HepG2 (cell line): ENCODE data around the gene IPO13. TPM values are rescaled to one million over a fixed set of nuclear protein-coding genes. Genes with fewer than 3 reads are reported as not detected.
A peak's percentile ranks its signal among the peaks of the same experiment; 100 is the strongest.

Source experiments
- ARID5B ChIP-seq: IDR thresholded peaks from 2 replicates; pipeline ENCODE4 v1.4.0; 2020; ENCODE audit warnings: mild to moderate bottlenecking, missing genetic modification reagents
- CHD2 ChIP-seq: IDR thresholded peaks from 2 replicates; pipeline ENCODE4 v1.6.1; 2011; ENCODE audit warnings: low read depth, low read length, improper control_type of control experiment
- ELK4 ChIP-seq: sonication (generic); formaldehyde crosslinking; IDR thresholded peaks from 2 replicates; pipeline ENCODE4 v1.9.0; 2021; ENCODE audit warnings: missing genetic modification reagents, borderline replicate concordance
- FLYWCH1 ChIP-seq: sonication (generic); formaldehyde crosslinking; IDR thresholded peaks from 2 replicates; pipeline ENCODE4 v1.8.1; 2023; ENCODE audit warnings: mild to moderate bottlenecking, missing genetic modification reagents
- GLI4 ChIP-seq: sonication (generic); formaldehyde crosslinking; IDR thresholded peaks from 2 replicates; pipeline ENCODE4 v1.5.1; 2020; ENCODE audit warnings: missing genetic modification reagents, mild to moderate bottlenecking, moderate library complexity, borderline replicate concordance
- HES4 ChIP-seq: sonication (generic); formaldehyde crosslinking; IDR thresholded peaks from 2 replicates; pipeline ENCODE4 v1.9.0; 2021; ENCODE audit warnings: mild to moderate bottlenecking, missing genetic modification reagents, borderline replicate concordance
- MYC ChIP-seq: sonication (generic); formaldehyde crosslinking; IDR thresholded peaks from 2 replicates; pipeline ENCODE4 v1.9.0; 2021; ENCODE audit warnings: missing genetic modification reagents, borderline replicate concordance
- NONO ChIP-seq, 2 experiments: fragments of 450-650 bp in 1 of 2; sonication (generic) in 1 of 2; formaldehyde crosslinking in 1 of 2; IDR thresholded peaks in 1 of 2; conservative IDR thresholded peaks in 1 of 2; 2 replicates each; pipeline versions ENCODE4 v1.6.1 to v1.8.0; 2017 to 2022; ENCODE audit warnings: mild to moderate bottlenecking in 1 of 2, missing genetic modification reagents in 1 of 2, moderate library complexity in 1 of 2
- NR1H2 ChIP-seq: sonication (generic); formaldehyde crosslinking; IDR thresholded peaks from 2 replicates; pipeline ENCODE4 v1.8.1; 2022; ENCODE audit warnings: low read depth, missing genetic modification reagents, borderline replicate concordance
- NR2F6 ChIP-seq, 2 experiments: IDR thresholded peaks; 2 replicates each; pipeline ENCODE4 v1.6.1; 2016; ENCODE audit warnings: antibody characterized with exemption in 1 of 2, mild to moderate bottlenecking in 1 of 2
- SCMH1 ChIP-seq: sonication (generic); formaldehyde crosslinking; IDR thresholded peaks from 2 replicates; pipeline ENCODE4 v1.9.0; 2021; ENCODE audit warnings: missing genetic modification reagents, mild to moderate bottlenecking, borderline replicate concordance
- TFAP4 ChIP-seq: sonication (generic); IDR thresholded peaks from 2 replicates; pipeline ENCODE4 v1.6.1; 2016; ENCODE audit warnings: low read depth, borderline replicate concordance
- THAP7 ChIP-seq: sonication (generic); formaldehyde crosslinking; IDR thresholded peaks from 2 replicates; pipeline ENCODE4 v1.8.1; 2023; ENCODE audit warnings: mild to moderate bottlenecking, missing genetic modification reagents
- TRIM24 ChIP-seq: sonication (generic); formaldehyde crosslinking; IDR thresholded peaks from 2 replicates; pipeline ENCODE4 v1.8.0; 2022; ENCODE audit warnings: mild to moderate bottlenecking, missing genetic modification reagents
- ZBTB20 ChIP-seq: sonication (generic); formaldehyde crosslinking; IDR thresholded peaks from 2 replicates; pipeline ENCODE4 v1.8.1; 2023; ENCODE audit warnings: missing genetic modification reagents, low read depth, mild to moderate bottlenecking, borderline replicate concordance
- ZNF296 ChIP-seq: sonication (generic); formaldehyde crosslinking; conservative IDR thresholded peaks from 2 replicates; pipeline ENCODE4 v1.5.0; 2020; ENCODE audit warnings: mild to moderate bottlenecking, missing genetic modification reagents
- ZNF451 ChIP-seq: sonication (generic); formaldehyde crosslinking; IDR thresholded peaks from 2 replicates; pipeline ENCODE4 v1.5.0; 2020; ENCODE audit warnings: mild to moderate bottlenecking, missing genetic modification reagents
- ZNF775 ChIP-seq: sonication (generic); formaldehyde crosslinking; IDR thresholded peaks from 2 replicates; pipeline ENCODE4 v1.4.0; 2020; ENCODE audit warnings: missing genetic modification reagents, mild to moderate bottlenecking, moderate library complexity, borderline replicate concordance
- ZNF800 ChIP-seq: sonication (generic); formaldehyde crosslinking; IDR thresholded peaks from 2 replicates; pipeline ENCODE4 v1.4.0; 2020; ENCODE audit warnings: missing genetic modification reagents
- polyA plus RNA-seq, 8 experiments: library from polyadenylated mRNA; depleted of rRNA in 3 of 8; stranded (reverse) in 7 of 8; unstranded in 1 of 8; fragments of >200 nt; fragmentation: Illumina TruSeq in 4 of 8; extraction: Trizol in 4 of 8; gene quantifications; 2 replicates each; pipeline versions ENCODE4 v1.2.1 to v1.2.3, GENCODE V29; 2011 to 2016; ENCODE audit warnings: low read depth in 4 of 8, missing spikeins in 1 of 8, mixed read lengths in 1 of 8; ENCODE audit not compliant: insufficient read depth in 1 of 8
- total RNA-seq, 5 experiments: library from RNA; depleted of rRNA; stranded (reverse); fragments of >200 nt; fragmentation: Illumina TruSeq; extraction: Trizol; gene quantifications; 2 replicates each; pipeline ENCODE4 v1.2.3, GENCODE V29; 2016; ENCODE audit warnings: low read depth in 1 of 5

Gene IPO13
- total and polyA plus RNA-seq, 2 of the 13 experiments (the other 11 are each of a cell fraction or from before 2014, with no cell fraction given), result 12.9 to 15.6 TPM

- TF ChIP-seq ZNF296, result peak; percentile 75
- no peak; the same call in 1 of the 2 replicates for TF ChIP-seq ZBTB20
- no peak for TF ChIP-seq SCMH1
- TF ChIP-seq TFAP4, result peak; percentile 59; the same call in 1 of the 2 replicates
- no peak for TF ChIP-seq NR1H2 (CRISPR knock-in tag)
- TF ChIP-seq TRIM24 (CRISPR knock-in tag), result no peak
- peak; percentile 79; the same call in 1 of the 2 replicates for TF ChIP-seq THAP7 (CRISPR knock-in tag)
- peak; percentile 99 for TF ChIP-seq MYC (CRISPR knock-in tag)
- TF ChIP-seq ZNF775 (CRISPR knock-in tag), result no peak
- peak; percentile 63 for TF ChIP-seq ARID5B (CRISPR knock-in tag)
- no peak; the same call in 1 of the 2 replicates for TF ChIP-seq GLI4
- no peak for TF ChIP-seq CHD2
- peak; percentile 61; the same call in 1 of the 2 replicates for TF ChIP-seq HES4 (CRISPR knock-in tag)
- TF ChIP-seq ZNF800, result 0 out of 2 replicates have a peak, but pooled peaks have one; percentile 9
- TF ChIP-seq ELK4, result no peak
- no peak for TF ChIP-seq FLYWCH1 (CRISPR knock-in tag)
- peak; percentile 93 for TF ChIP-seq ZNF451
- TF ChIP-seq NR2F6 (IDR thresholded peaks at IDR 0.05), result no peak
- peak; percentile 60 for TF ChIP-seq NR2F6 (CRISPR knock-in tag; IDR thresholded peaks at IDR 0.05)
- no peak for TF ChIP-seq NONO (IDR thresholded peaks at IDR 0.05)
- TF ChIP-seq NONO (CRISPR knock-in tag; conservative IDR thresholded peaks at IDR 0.05), result peak; percentile 90
Measured at GRCh38 chr1:43946236-43947060, at the start of gene IPO13 (continued).
